GM20000 (cell line): ENCODE results near the gene MTHFD1L.

Experiments used
- DNase-seq: peaks from one replicate; pipeline ENCODE4 v3.0.0; 2012; ENCODE audit warnings: low spot score
- CTCF ChIP-seq: IDR thresholded peaks from 2 replicates; pipeline ENCODE4 v1.5.1; 2012; ENCODE audit warnings: mild to moderate bottlenecking, control low read depth; ENCODE audit errors: extremely low read depth, missing control alignments

The MTHFD1L gene

GRCh38 chr6:151068761-151069312 lies 203.3 kb downstream of the MTHFD1L start:
- no peak for TF ChIP-seq CTCF
- DNase-seq, result no peak

- TF ChIP-seq CTCF, result no peak
- no peak for DNase-seq
These were observed 204.1 kb downstream of the MTHFD1L start for GRCh38 chr6:151069641-151070040.

GRCh38 chr6:151070631-151071051 lies 205.1 kb downstream of the MTHFD1L start:
- DNase-seq, result no peak
- TF ChIP-seq CTCF, result no peak

GRCh38 chr6:151071295-151071694 lies 205.8 kb downstream of the MTHFD1L start:
- DNase-seq, result no peak
- no peak for TF ChIP-seq CTCF

- no peak for TF ChIP-seq CTCF
- no peak for DNase-seq
These were observed 207.6 kb downstream of the MTHFD1L start for GRCh38 chr6:151073146-151073545.

- TF ChIP-seq CTCF, result no peak
- no peak for DNase-seq
These were observed 208.2 kb downstream of the MTHFD1L start for GRCh38 chr6:151073701-151074100.

GRCh38 chr6:151075005-151075404 lies 209.5 kb downstream of the MTHFD1L start:
- no peak for TF ChIP-seq CTCF

More at GRCh38 chr6:151075005-151075404, 209.5 kb downstream of the MTHFD1L start:
- DNase-seq, result no peak
